Left lobe of liver (tissue), 2 donors: ENCODE results near the gene ATP5F1C. TPM values are rescaled to one million over a fixed set of nuclear protein-coding genes. Genes with fewer than 3 reads are reported as not detected.
"Not testable (repeated sequence)": the region's sequence is repeated elsewhere in the genome, so short reads cannot be mapped to it uniquely, and the experiment has no call there.

Source experiments
- ATAC-seq: fragments of 200-7000 bp; cut with Tn5 transposase; one replicate; pipeline ENCODE4 v1.9.1; 2020; ENCODE audit warnings: mild to moderate bottlenecking, moderate library complexity
- DNase-seq: peaks from one replicate; pipeline ENCODE4 v3.0.0-alpha.2; 2020; ENCODE audit warnings: low spot score
- total RNA-seq: library from RNA; stranded (reverse); gene quantifications from one replicate; pipeline ENCODE4 v1.2.1, GENCODE V29; 2021
- donor health status: DM: no; HTN: no; CAD: no; lungs with moderate emphysema.
- donor health status: DM: no; HTN: yes; CAD: no.

The ATP5F1C gene
- 168 TPM for total RNA-seq

- DNase-seq: peak; percentile 98
- ATAC-seq: peak; percentile 97
Observed at GRCh38 chr10:7787857-7788638, at the start of gene ATP5F1C, which contains the start of gene KIN. ATP5F1C (plus strand) TSS chr10:7788177; CDS start chr10:7788208, 31 bp downstream. KIN (minus strand) TSS chr10:7787993; CDS start chr10:7787933, 60 bp downstream.

DNA sequence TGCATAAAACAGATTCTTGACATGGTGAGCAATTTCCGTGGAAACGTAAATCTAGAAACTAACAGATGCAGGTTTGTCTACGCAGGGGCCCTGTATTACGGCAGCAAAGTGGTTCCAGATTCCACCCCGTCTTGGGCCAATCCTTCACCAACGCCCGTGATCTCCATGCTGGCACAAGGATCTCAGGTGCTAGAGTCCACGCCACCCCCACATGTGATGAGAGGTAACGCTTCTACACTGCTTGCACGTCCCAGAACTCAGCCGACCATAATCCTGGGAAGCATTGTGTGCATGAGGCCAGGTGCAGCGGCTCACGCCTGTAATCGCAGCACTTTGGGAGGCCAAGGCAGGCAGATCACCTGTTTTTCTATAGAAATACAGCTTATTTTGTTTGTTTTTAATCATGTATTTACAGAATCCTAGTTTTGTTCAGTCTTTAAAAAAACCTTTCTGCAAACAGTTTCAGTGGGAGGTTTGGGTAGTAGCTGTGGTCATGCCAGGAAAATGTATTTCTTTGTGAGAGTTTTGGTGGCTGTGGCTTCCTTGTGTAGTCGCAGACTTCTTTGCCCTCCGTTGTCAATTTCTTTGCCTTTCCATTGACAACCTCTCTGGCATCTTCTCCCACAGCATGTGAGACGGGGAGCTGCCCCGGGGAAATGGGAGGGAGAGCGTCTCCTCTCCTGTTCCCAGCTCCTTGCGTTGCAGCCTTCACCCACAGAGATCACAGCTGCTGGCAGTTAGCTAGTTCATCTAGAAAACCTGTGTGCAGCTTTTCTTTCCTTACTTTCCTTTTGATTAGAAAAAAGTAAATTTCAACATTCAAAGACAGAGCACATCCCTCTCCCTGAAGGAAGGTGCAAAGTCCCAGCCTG lies 49.2 kb upstream of the ATP5F1C start:
- ATAC-seq: peak; percentile 19

GRCh38 chr10:7744307-7744706 lies 43.7 kb upstream of the ATP5F1C start:
- ATAC-seq: no peak
- DNase-seq: no peak

More for the DNA sequence above, 49.2 kb upstream of the ATP5F1C start:
- DNase-seq: no peak

DNA sequence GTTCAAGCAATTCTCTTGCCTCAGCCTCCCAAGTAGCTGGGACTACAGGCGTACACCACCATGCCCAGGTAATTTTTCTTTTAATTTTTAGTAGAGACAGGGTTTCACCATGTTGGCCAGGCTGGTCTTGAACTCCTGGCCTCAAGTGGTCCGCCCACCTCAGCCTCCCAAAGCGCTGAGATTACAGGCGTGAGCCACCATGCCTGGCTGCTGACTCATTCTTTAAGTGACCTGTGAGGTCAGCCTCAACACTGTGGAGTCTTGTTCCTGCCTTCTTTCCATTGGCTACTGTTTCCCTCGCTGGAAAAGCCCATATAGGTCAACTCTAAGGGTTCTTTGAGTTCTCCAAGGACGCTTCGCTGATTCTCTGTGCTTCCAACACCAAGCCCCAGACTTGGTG lies 39.3 kb upstream of the ATP5F1C start:
- ATAC-seq: not testable (repeated sequence)

GRCh38 chr10:7750222-7750621 lies 37.8 kb upstream of the ATP5F1C start:
- ATAC-seq (no peak), DNase-seq (no peak)

More for the DNA sequence above, 39.3 kb upstream of the ATP5F1C start:
- DNase-seq: not testable (repeated sequence)

DNA sequence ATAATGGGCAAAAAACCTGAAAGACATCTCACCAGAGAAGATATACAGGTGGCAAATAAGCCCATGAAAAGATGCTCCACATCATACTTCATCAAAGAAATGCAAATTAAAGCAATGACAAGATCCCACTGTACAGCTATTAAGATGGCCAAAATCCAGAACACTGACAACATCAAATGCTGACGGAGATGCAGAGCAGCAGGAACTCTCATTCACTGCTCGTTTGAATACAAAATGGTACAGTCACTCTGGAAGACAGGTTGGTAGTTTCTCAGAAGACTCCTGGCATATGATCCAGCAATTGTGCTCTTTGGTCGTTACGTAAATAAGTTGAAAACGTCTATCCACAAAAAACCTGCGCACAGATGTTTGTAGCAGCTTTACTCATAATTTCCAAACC lies 35.7 kb upstream of the ATP5F1C start:
- ATAC-seq (no peak), DNase-seq (no peak)

GRCh38 chr10:7755103-7755502 lies 32.9 kb upstream of the ATP5F1C start:
- DNase-seq (no peak), ATAC-seq (no peak)

GRCh38 chr10:7756360-7756992 lies 31.5 kb upstream of the ATP5F1C start:
- DNase-seq (peak; percentile 51), ATAC-seq (peak; percentile 96)

DNA sequence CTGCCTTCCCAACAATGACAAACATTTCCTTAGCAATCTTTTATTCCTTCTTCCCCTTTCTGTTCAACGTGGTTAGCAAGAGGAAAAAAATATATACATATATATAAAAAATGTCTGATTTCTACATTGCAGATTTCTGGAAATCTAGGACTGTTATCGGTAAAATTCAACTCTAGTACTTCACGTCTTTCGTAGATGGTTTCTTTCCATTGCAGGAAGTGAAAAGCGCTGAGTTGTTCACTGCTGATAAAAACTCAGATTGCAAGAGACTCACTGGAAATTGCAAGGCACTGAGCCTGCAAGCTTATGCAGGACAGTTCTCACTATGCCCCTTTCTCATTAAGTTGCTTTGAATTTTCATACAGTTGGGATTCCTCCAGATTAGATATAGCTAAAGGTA lies 24.0 kb upstream of the ATP5F1C start:
- DNase-seq (no peak), ATAC-seq (no peak)

- no peak for ATAC-seq
- no peak for DNase-seq
Observed at GRCh38 chr10:7766241-7766640, 21.7 kb upstream of the ATP5F1C start.

DNA sequence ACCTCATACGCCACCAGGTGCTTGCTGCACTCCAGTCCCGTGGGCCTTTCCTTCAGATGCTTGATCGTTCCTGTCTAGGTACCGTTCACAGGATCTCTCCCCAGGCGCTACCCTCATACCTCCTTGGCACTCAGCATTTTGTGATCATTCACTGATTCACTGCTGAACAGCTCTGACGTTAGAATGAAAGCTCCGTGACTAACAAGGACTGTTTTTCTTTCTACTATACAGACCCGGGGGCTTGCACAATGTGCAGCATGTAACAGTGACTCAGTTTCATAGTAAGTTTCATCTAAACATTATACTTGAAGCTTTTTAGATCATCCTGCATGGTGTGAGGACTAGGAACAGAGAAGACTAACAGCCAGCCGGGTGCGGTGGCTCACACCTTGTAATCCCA lies 20.8 kb upstream of the ATP5F1C start:
- DNase-seq (no peak), ATAC-seq (no peak)

DNA sequence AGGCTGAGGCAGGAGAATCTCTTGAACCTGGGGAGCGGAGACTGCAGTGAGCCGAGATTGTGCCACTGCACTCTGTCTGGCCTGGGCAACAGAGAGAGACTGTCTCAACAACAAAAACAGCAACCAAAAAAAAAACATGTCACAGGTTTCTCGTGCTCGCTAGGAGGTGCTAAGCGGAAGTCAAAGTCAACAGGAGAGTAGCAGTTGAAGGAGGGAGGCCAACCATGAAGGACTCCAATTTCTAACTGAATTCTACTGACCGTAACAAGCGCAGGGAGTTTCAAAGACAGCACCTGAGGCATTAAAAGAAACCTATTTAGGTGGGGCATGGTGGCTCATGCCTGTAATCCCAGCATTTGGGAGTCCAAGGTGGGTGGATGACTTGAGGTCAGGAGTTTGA lies 19.6 kb upstream of the ATP5F1C start:
- no peak for ATAC-seq
- DNase-seq: no peak

GRCh38 chr10:7773845-7774801 lies 13.9 kb upstream of the ATP5F1C start:
- peak; percentile 89 for DNase-seq
- ATAC-seq: peak; percentile 95

DNA sequence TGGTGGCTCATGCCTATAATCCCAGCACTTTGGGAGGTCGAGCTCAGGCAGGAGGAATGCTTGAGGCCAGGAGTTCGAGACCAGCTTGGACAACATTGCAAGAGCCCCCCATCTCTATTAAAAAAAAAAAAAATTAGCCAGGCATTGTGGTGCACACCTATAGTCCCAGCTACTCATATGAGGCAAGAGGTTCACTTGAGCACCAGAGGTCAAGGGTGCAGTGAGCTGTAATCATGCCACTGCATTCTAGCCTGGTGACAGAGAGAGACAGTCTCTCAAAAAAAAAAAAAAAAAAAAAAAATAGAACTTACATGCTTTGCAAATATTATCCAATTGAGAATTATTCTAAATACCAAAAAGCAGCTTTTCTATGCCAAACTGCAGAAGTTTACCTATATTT lies 11.2 kb upstream of the ATP5F1C start:
- no peak for DNase-seq
- ATAC-seq: peak; percentile 76

DNA sequence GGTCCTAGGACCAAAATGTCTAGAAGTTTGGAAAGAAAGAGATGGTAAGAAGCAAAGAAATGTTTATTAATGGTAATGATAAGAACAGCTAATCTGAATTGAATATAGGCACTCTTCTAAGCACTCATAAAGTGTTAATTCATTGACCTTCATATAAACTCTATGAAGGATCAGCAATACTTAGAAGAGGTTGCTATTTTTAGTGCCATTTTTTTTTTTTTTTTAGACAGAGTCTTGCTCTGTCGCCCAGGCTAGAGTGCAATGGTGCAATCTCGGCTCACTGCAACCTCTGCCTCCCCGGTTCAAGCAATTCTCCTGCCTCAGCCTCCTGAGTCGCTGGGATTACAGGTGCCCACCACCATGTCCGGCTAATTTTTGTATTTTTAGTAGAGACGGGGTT lies 5.8 kb upstream of the ATP5F1C start:
- ATAC-seq: not testable (repeated sequence)

DNA sequence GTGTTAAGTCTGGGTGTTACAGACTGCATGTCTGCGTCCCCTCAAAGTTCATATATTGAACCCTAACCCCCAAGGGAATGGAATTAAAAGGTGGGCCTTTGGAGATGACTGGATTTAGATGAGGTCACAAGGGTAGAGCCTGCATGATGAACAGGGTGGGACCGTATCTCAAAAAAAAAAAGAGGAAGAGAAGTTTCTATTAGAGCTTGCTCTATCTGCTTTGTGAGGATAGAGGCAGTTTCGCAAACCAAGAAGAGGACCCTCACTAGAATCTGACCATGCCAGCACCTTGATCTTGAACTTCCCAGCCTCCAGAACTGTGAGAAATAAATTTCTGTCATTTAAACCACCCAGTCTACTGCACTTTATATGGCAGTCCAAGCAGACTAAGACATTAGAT lies 1.5 kb upstream of the ATP5F1C start:
- ATAC-seq (no peak), DNase-seq (no peak)

More for the DNA sequence above, 5.8 kb upstream of the ATP5F1C start:
- not testable (repeated sequence) for DNase-seq

GRCh38 chr10:7787150-7787856 lies 674 bp upstream of the ATP5F1C start:
- DNase-seq (no peak), ATAC-seq (peak; percentile 5)

DNA sequence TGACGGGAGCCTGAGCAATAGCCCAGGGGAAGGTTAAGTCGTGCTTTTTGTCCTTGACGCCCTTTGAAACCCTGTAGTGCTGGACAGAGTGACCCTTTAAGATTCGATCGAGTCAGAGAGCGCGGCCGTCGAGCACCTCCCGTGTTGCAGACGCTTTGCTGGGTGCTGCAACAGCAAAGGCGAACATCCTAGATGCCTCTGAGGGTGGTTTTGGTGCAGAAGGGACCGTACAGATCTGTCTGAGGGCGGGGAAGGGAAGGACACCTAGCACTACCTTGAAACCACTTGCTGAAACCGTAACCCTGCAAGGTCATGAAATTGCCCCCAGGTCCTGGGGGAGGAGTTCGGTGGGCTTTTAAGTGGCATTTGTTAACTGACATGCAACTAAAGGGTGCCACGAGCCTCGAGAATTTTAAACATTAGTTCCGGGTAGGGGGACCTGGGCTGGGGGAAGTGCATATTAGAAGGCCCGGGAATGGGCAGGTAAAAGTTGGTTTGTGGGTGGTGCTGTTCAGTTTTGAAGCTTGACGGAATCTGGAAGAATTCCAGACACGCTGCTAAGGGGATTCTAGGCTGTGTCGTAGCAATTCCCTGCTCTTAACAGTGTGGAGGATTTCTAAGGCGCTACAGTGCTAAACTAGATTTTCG lies 786 bp downstream of the ATP5F1C start:
- ATAC-seq (no peak), DNase-seq (no peak)

GRCh38 chr10:7789390-7789789 lies 1.4 kb downstream of the ATP5F1C start:
- DNase-seq: no peak
- no peak for ATAC-seq
